SU-DHL-6 (cell line): Measurements from ENCODE around the gene MRPS34.

Experiments used
- H2AFZ ChIP-seq: fragments of 200-600 bp; sonication (generic); 2 replicates; pipeline ENCODE4 v1.6.1; 2014; ENCODE audit warnings: low read depth, mild to moderate bottlenecking, moderate library complexity, mixed read lengths, antibody characterized with exemption, low read length; ENCODE audit not compliant: severe bottlenecking
- H3F3A ChIP-seq: fragments of 200-600 bp; shearing (Covaris generic); 2 replicates; pipeline ENCODE4 v1.6.0; 2016; ENCODE audit warnings: antibody characterized with exemption, mild to moderate bottlenecking; ENCODE audit not compliant: insufficient read depth
- H3K27ac ChIP-seq: fragments of 200-600 bp; sonication (generic); 2 replicates; pipeline ENCODE4 v1.5.1; 2016; ENCODE audit warnings: low read depth, mild to moderate bottlenecking, low read length, moderate library complexity, mixed read lengths
- H3K27me3 ChIP-seq: fragments of 200-600 bp; sonication (generic), shearing (Covaris generic); 2 replicates; pipeline ENCODE4 v1.6.0; 2014; ENCODE audit warnings: mild to moderate bottlenecking, low read length
- H3K36me3 ChIP-seq: fragments of 200-600 bp; sonication (generic); 2 replicates; pipeline ENCODE4 v1.6.1; 2014; ENCODE audit warnings: mild to moderate bottlenecking, low read length, mixed read lengths
- H3K4me2 ChIP-seq: fragments of 300-600, 200-600 bp; shearing (Covaris generic), sonication (generic); 2 replicates; pipeline ENCODE4 v1.6.0; 2014; ENCODE audit warnings: low read length, low read depth, mild to moderate bottlenecking; ENCODE audit not compliant: poor library complexity, severe bottlenecking
- H3K4me3 ChIP-seq: fragments of 200-600 bp; sonication (generic); 2 replicates; pipeline ENCODE4 v1.5.1; 2014; ENCODE audit warnings: antibody characterized with exemption, low read length, mild to moderate bottlenecking, mixed read lengths; ENCODE audit not compliant: insufficient read depth, poor library complexity, severe bottlenecking
- H3K79me2 ChIP-seq: fragments of 200-600 bp; sonication (generic); 2 replicates; pipeline ENCODE4 v1.6.1; 2014; ENCODE audit warnings: mild to moderate bottlenecking, low read length, moderate library complexity; ENCODE audit not compliant: insufficient read depth
- H3K9ac ChIP-seq: fragments of 200-600 bp; sonication (generic); 2 replicates; pipeline ENCODE4 v1.7.0; 2014; ENCODE audit warnings: mild to moderate bottlenecking, low read length
- H3K9me2 ChIP-seq: fragments of 200-600 bp; sonication (generic); replicated peaks from 2 replicates; pipeline ENCODE4 v1.6.1; 2014; ENCODE audit warnings: low read length; ENCODE audit not compliant: insufficient read depth
- H3K9me3 ChIP-seq: fragments of 200-600 bp; sonication (generic); 2 replicates; pipeline ENCODE4 v1.6.1; 2014; ENCODE audit warnings: low read length, mixed read lengths; ENCODE audit not compliant: insufficient read depth
- H4K20me1 ChIP-seq: fragments of 200-600 bp; sonication (generic); 2 replicates; pipeline ENCODE4 v1.6.1; 2014; ENCODE audit warnings: low read depth, mild to moderate bottlenecking, antibody characterized with exemption, low read length, moderate library complexity, mixed read lengths
- CTCF ChIP-seq: fragments of 200-600 bp; sonication (generic); IDR thresholded peaks from one replicate; pipeline ENCODE4 v1.5.1; 2017; ENCODE audit warnings: antibody characterized with exemption, mild to moderate bottlenecking, low read length, moderate library complexity; ENCODE audit not compliant: insufficient read depth, poor library complexity, severe bottlenecking
- EZH2phosphoT487 ChIP-seq: fragments of 200-600 bp; sonication (generic), shearing (Covaris generic); conservative IDR thresholded peaks from 2 replicates; pipeline ENCODE4 v1.6.1; 2018; ENCODE audit warnings: mild to moderate bottlenecking, antibody characterized with exemption, low read length, moderate library complexity, mixed read lengths

MRPS34 gene

GRCh38 chr16:1792836-1793577 is 20.1 kb upstream of the MRPS34 start:
- H3K4me2 ChIP-seq, result no peak overlapping the region
- TF ChIP-seq CTCF (no peak), EZH2phosphoT487 (no peak)
- H3F3A ChIP-seq, result no peaks in the 10 kb centered on the region
- H3K9me3 ChIP-seq, result peaks cover 3% of the 10 kb centered on the region; the same call in 1 of the 2 replicates
- H3K4me3 ChIP-seq, result no peak overlapping the region
- no peaks in the 10 kb centered on the region for H3K36me3 ChIP-seq
- H3K79me2 ChIP-seq, result no peaks in the 10 kb centered on the region
- no peaks in the 10 kb centered on the region for H3K27me3 ChIP-seq
- no peak overlapping the region for H2AFZ ChIP-seq
- no peaks in the 10 kb centered on the region for H4K20me1 ChIP-seq
- H3K9ac ChIP-seq, result no peak overlapping the region
- no peak overlapping the region for H3K27ac ChIP-seq
- H3K9me2 ChIP-seq, result no peaks in the 10 kb centered on the region

GRCh38 chr16:1791943-1792812 is 19.2 kb upstream of the MRPS34 start:
- H3K4me3 ChIP-seq, result no peak overlapping the region
- no peaks in the 10 kb centered on the region for H3K36me3 ChIP-seq
- no peaks in the 10 kb centered on the region for H3K9me3 ChIP-seq
- no peak overlapping the region for H3K27ac ChIP-seq
- no peak for TF ChIP-seq CTCF
- TF ChIP-seq EZH2phosphoT487, result no peak
- H3K9me2 ChIP-seq, result no peaks in the 10 kb centered on the region
- no peaks in the 10 kb centered on the region for H4K20me1 ChIP-seq
- no peaks in the 10 kb centered on the region for H3F3A ChIP-seq
- H3K9ac ChIP-seq, result no peak overlapping the region
- H3K27me3 ChIP-seq, result no peaks in the 10 kb centered on the region
- no peak overlapping the region for H2AFZ ChIP-seq
- no peak overlapping the region for H3K4me2 ChIP-seq
- H3K79me2 ChIP-seq, result no peaks in the 10 kb centered on the region

- no peaks in the 10 kb centered on the region for H3K27me3 ChIP-seq
- peaks cover 4% of the 10 kb centered on the region for H3K79me2 ChIP-seq
- H3K9me3 ChIP-seq, result no peaks in the 10 kb centered on the region
- no peaks in the 10 kb centered on the region for H4K20me1 ChIP-seq
- no peak overlapping the region for H3K4me2 ChIP-seq
- no peak overlapping the region for H3K9ac ChIP-seq
- no peak overlapping the region for H3K4me3 ChIP-seq
- H2AFZ ChIP-seq, result no peak overlapping the region
- H3K36me3 ChIP-seq, result no peaks in the 10 kb centered on the region
- no peaks in the 10 kb centered on the region for H3F3A ChIP-seq
- TF ChIP-seq CTCF (no peak), EZH2phosphoT487 (no peak)
- no peak overlapping the region for H3K27ac ChIP-seq
- no peaks in the 10 kb centered on the region for H3K9me2 ChIP-seq
Observed at GRCh38 chr16:1791256-1791942, 18.5 kb upstream of the MRPS34 start.
